ENCODE measurements around the gene IKBKE. TPM values are rescaled to one million over a fixed set of nuclear protein-coding genes. Genes with fewer than 3 reads are reported as not detected.

IKBKE gene
- total RNA-seq, 6 donors from 2014 or later, result 7.4 to 25.1 (median 9.2) TPM

GRCh38 chr1:206517784-206518183, 47.5 kb downstream of the IKBKE start:
- 92 to 95% methylated on average over 8 of the region's 8 CpGs for WGBS, 2 donors

GRCh38 chr1:206518206-206518605, 47.9 kb downstream of the IKBKE start:
- no peak for ATAC-seq (ENCODE audit: low FRiP score in 2 of 2)
- TF ChIP-seq POLR2A (IDR thresholded peaks at IDR 0.05), result no peak
- no peak for TF ChIP-seq POLR2AphosphoS5 (IDR thresholded peaks at IDR 0.05)
- TF ChIP-seq EP300 (IDR thresholded peaks at IDR 0.05), result no peak
- no peak for TF ChIP-seq CTCF (IDR thresholded peaks at IDR 0.05)
- WGBS, 2 donors, result 83 to 95% methylated on average over 3 to 18 of the region's 18 CpGs
- Histone ChIP-seq H3K36me3 (no peaks in the 10 kb centered on the region), H3K4me1 (peaks cover 14 to 37% (median 26%) of the 10 kb centered on the region in 4 donors), H3K4me3 (no peak overlapping the region), H3K9me3 (no peaks in the 10 kb centered on the region), H3K27me3 (no peaks in the 10 kb centered on the region), H3K27ac (no peak overlapping the region)
- DNase-seq, result peak in 1 of 2 donors; percentile 51

More at GRCh38 chr1:206517784-206518183, 47.5 kb downstream of the IKBKE start:
- TF ChIP-seq POLR2AphosphoS5 (IDR thresholded peaks at IDR 0.05) (no peak), POLR2A (IDR thresholded peaks at IDR 0.05) (no peak), CTCF (IDR thresholded peaks at IDR 0.05) (no peak), EP300 (IDR thresholded peaks at IDR 0.05) (no peak)
- H3K36me3 ChIP-seq, result no peaks in the 10 kb centered on the region
- no peak overlapping the region for H3K4me3 ChIP-seq
- H3K9me3 ChIP-seq, result no peaks in the 10 kb centered on the region
- no peak for DNase-seq
- no peaks in the 10 kb centered on the region for H3K27me3 ChIP-seq
- no peak overlapping the region for H3K27ac ChIP-seq
- H3K4me1 ChIP-seq, result peaks cover 16 to 41% (median 30%) of the 10 kb centered on the region in 4 donors
- ATAC-seq (ENCODE audit: low FRiP score in 2 of 2), result no peak

- no peak for DNase-seq
- Histone ChIP-seq H3K27me3 (no peaks in the 10 kb centered on the region), H3K36me3 (no peaks in the 10 kb centered on the region), H3K9me3 (no peaks in the 10 kb centered on the region), H3K4me1 (peaks cover 12 to 31% (median 21%) of the 10 kb centered on the region in 4 donors), H3K4me3 (no peak overlapping the region), H3K27ac (no peak overlapping the region)
- ATAC-seq (ENCODE audit: low FRiP score in 2 of 2), result no peak
- 84 to 93% methylated on average over 6 of the region's 6 CpGs for WGBS, 2 donors
- no peak for TF ChIP-seq EP300 (IDR thresholded peaks at IDR 0.05)
Observed at GRCh38 chr1:206518743-206519142, 48.5 kb downstream of the IKBKE start.

GRCh38 chr1:206521127-206521526, 50.9 kb downstream of the IKBKE start:
- DNase-seq, result peak in 1 of 2 donors; percentile 82
- H3K27ac ChIP-seq, result peak overlapping the region in 2 of 4 donors; percentile 31 to 52

GRCh38 chr1:206521694-206522402, 51.6 kb downstream of the IKBKE start:
- ATAC-seq (ENCODE audit: low FRiP score in 2 of 2), result no peak
- WGBS, 2 donors, result 73 to 88% methylated on average over 8 of the region's 8 CpGs
- TF ChIP-seq EP300 (IDR thresholded peaks at IDR 0.05), result no peak
- TF ChIP-seq POLR2A (IDR thresholded peaks at IDR 0.05), result no peak
- TF ChIP-seq CTCF (IDR thresholded peaks at IDR 0.05), result no peak
- TF ChIP-seq POLR2AphosphoS5 (IDR thresholded peaks at IDR 0.05), result no peak
- H3K27me3 ChIP-seq, result no peaks in the 10 kb centered on the region
- peak overlapping the region in 2 of 4 donors; percentile 31 to 52 for H3K27ac ChIP-seq
- H3K9me3 ChIP-seq, result no peaks in the 10 kb centered on the region
- H3K4me1 ChIP-seq, result peaks cover under 1 to 8% (median 4%) of the 10 kb centered on the region in 4 donors
- no peaks in the 10 kb centered on the region for H3K36me3 ChIP-seq
- no peak for DNase-seq
- H3K4me3 ChIP-seq, result no peak overlapping the region

More at GRCh38 chr1:206521127-206521526, 50.9 kb downstream of the IKBKE start:
- ATAC-seq (ENCODE audit: low FRiP score in 2 of 2), result peak in 1 of 2 donors; percentile 48
- H3K4me1 ChIP-seq, result peaks cover 5 to 11% (median 9%) of the 10 kb centered on the region in 4 donors
- TF ChIP-seq EP300 (IDR thresholded peaks at IDR 0.05), result peak in 1 of 4 donors; percentile 51
- no peak for TF ChIP-seq CTCF (IDR thresholded peaks at IDR 0.05)
- no peaks in the 10 kb centered on the region for H3K9me3 ChIP-seq
- H3K36me3 ChIP-seq, result no peaks in the 10 kb centered on the region
- H3K27me3 ChIP-seq, result no peaks in the 10 kb centered on the region
- no peak overlapping the region for H3K4me3 ChIP-seq
- WGBS, 2 donors, result 64 to 68% methylated on average over 4 to 5 of the region's 5 CpGs
